Measurements from ENCODE around the gene CHST7.
A peak's percentile ranks its signal among the peaks of the same experiment; 100 is the strongest.

CHST7 gene

DNA sequence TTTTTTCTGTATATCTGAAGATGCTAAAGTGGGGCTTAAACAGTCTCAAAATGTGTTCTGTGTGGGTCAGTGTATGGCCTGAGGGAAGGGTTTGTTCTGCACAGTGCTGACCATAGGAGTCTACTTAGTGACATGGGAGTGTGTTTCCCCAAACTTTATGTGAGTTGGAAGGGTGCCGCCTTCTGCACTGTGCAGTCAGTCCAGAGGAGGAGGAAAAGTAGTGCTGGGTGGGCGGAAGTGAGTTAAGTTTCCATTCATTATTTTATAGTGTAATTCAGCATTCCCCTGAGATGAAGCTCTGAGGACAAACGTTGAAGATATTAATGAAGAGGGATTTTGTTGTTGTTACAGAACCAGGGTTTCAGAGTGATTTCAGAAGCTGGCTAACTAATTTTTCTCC, 2.9 kb downstream of the CHST7 start:
- no peak overlapping the region for H3K9ac ChIP-seq (ENCODE audit: low read length)
- no peaks in the 10 kb centered on the region for H3K36me3 ChIP-seq (ENCODE audit: control insufficient read depth, insufficient read depth, low read length)
- peaks cover 7% of the 10 kb centered on the region for H3K27me3 ChIP-seq (ENCODE audit: control insufficient read depth, insufficient read depth, low read length)
- H3K27ac ChIP-seq (ENCODE audit: low read depth, low read length): no peak overlapping the region
- no peaks in the 10 kb centered on the region for H3K4me1 ChIP-seq (ENCODE audit: control insufficient read depth, insufficient read depth, low read length)
- no peak overlapping the region for H3K4me3 ChIP-seq (ENCODE audit: low read length)

GRCh38 chrX:46577221-46578005, 3.8 kb downstream of the CHST7 start:
- Histone ChIP-seq H3K36me3 (ENCODE audit: control insufficient read depth, insufficient read depth, low read length) (no peaks in the 10 kb centered on the region), H3K9ac (ENCODE audit: low read length) (no peak overlapping the region), H3K27ac (ENCODE audit: low read depth, low read length) (no peak overlapping the region), H3K4me1 (ENCODE audit: control insufficient read depth, insufficient read depth, low read length) (no peaks in the 10 kb centered on the region), H3K27me3 (ENCODE audit: control insufficient read depth, insufficient read depth, low read length) (peaks cover 4% of the 10 kb centered on the region), H3K4me3 (ENCODE audit: low read length) (no peak overlapping the region)

GRCh38 chrX:46579250-46579649, 5.7 kb downstream of the CHST7 start:
- no peaks in the 10 kb centered on the region for H3K4me1 ChIP-seq (ENCODE audit: control insufficient read depth, insufficient read depth, low read length)
- H3K9ac ChIP-seq (ENCODE audit: low read length): no peak overlapping the region
- H3K27ac ChIP-seq (ENCODE audit: low read depth, low read length): no peak overlapping the region

DNA sequence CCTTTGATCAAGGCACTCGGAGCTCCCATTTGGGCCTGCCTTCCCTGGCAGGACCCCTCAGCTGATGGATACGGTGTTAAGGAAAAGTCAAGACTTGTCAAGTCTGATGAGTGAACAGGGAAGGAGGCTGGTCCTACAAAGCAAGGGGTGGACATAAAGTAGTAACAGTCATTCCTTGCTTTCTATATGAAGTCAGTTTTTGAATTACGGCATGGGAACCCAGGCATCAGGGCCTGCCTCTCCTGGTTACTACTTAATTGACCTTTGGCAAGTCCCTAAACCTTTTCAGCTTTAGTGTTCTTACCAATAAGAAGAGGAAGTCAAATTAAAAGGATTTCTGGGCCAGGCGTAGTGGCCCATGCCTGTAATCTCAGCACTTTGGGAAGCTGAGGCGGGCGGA, 7.0 kb downstream of the CHST7 start:
- no peaks in the 10 kb centered on the region for H3K4me1 ChIP-seq (ENCODE audit: control insufficient read depth, insufficient read depth, low read length)
- H3K9ac ChIP-seq (ENCODE audit: low read length): no peak overlapping the region
- H3K36me3 ChIP-seq (ENCODE audit: control insufficient read depth, insufficient read depth, low read length): no peaks in the 10 kb centered on the region
- no peak overlapping the region for H3K27ac ChIP-seq (ENCODE audit: low read depth, low read length)
- H3K4me3 ChIP-seq (ENCODE audit: low read length): no peak overlapping the region
- H3K27me3 ChIP-seq (ENCODE audit: control insufficient read depth, insufficient read depth, low read length): peaks cover 4% of the 10 kb centered on the region

More at GRCh38 chrX:46579250-46579649, 5.7 kb downstream of the CHST7 start:
- peaks cover 4% of the 10 kb centered on the region for H3K27me3 ChIP-seq (ENCODE audit: control insufficient read depth, insufficient read depth, low read length)
- no peak overlapping the region for H3K4me3 ChIP-seq (ENCODE audit: low read length)
- H3K36me3 ChIP-seq (ENCODE audit: control insufficient read depth, insufficient read depth, low read length): no peaks in the 10 kb centered on the region

GRCh38 chrX:46582325-46582724, 8.8 kb downstream of the CHST7 start:
- Histone ChIP-seq H3K4me1 (ENCODE audit: control insufficient read depth, insufficient read depth, low read length) (no peaks in the 10 kb centered on the region), H3K9ac (ENCODE audit: low read length) (no peak overlapping the region), H3K4me3 (ENCODE audit: low read length) (no peak overlapping the region), H3K36me3 (ENCODE audit: control insufficient read depth, insufficient read depth, low read length) (no peaks in the 10 kb centered on the region), H3K27ac (ENCODE audit: low read depth, low read length) (no peak overlapping the region), H3K27me3 (ENCODE audit: control insufficient read depth, insufficient read depth, low read length) (no peaks in the 10 kb centered on the region)

DNA sequence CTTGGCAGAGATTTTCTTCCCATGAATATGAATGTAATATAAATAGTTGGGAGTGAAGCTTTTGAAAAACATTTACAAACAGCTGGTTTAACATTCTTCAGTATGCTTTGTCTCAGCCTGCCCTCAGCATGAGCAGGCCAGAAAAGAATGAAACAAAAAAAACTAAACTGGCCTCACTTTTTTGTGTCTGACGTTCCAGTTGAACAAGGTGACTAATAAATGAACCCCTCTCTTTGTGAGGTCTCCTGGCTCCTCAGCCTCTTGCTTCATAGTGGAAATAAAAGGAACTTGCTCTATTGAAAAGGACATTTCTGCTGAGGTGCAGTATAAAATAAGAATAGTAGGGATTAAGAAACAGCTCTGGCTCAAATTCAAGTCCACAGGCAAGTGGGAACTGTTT, 9.4 kb downstream of the CHST7 start:
- H3K36me3 ChIP-seq (ENCODE audit: control insufficient read depth, insufficient read depth, low read length): no peaks in the 10 kb centered on the region
- H3K9ac ChIP-seq (ENCODE audit: low read length): no peak overlapping the region
- no peak overlapping the region for H3K27ac ChIP-seq (ENCODE audit: low read depth, low read length)
- no peaks in the 10 kb centered on the region for H3K27me3 ChIP-seq (ENCODE audit: control insufficient read depth, insufficient read depth, low read length)
- H3K4me1 ChIP-seq (ENCODE audit: control insufficient read depth, insufficient read depth, low read length): no peaks in the 10 kb centered on the region
- no peak overlapping the region for H3K4me3 ChIP-seq (ENCODE audit: low read length)

GRCh38 chrX:46584736-46585135, 11.2 kb downstream of the CHST7 start:
- no peak overlapping the region for H3K9ac ChIP-seq (ENCODE audit: low read length)
- no peaks in the 10 kb centered on the region for H3K4me1 ChIP-seq (ENCODE audit: control insufficient read depth, insufficient read depth, low read length)
- H3K36me3 ChIP-seq (ENCODE audit: control insufficient read depth, insufficient read depth, low read length): no peaks in the 10 kb centered on the region
- no peaks in the 10 kb centered on the region for H3K27me3 ChIP-seq (ENCODE audit: control insufficient read depth, insufficient read depth, low read length)
- no peak overlapping the region for H3K4me3 ChIP-seq (ENCODE audit: low read length)
- no peak overlapping the region for H3K27ac ChIP-seq (ENCODE audit: low read depth, low read length)

DNA sequence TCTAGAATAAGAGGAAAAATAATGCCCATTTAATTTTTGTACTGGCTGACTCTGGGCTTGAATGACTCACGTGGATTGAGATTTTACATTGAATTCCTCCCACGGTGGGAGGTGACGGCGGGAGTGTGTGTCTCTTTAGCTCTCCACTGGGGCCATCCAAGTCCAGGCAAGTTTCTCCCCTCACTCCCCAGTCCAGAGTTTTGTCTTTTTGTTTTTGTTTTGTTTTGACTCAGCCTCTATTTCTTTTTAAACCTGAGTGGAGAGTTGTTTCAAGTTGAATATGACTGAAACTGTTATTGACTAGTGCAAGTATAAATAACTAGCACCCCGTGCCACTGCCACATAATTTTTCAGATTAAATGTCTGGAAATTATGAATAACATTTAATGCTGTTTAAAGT, 13.6 kb downstream of the CHST7 start:
- Histone ChIP-seq H3K9ac (ENCODE audit: low read length) (no peak overlapping the region), H3K27ac (ENCODE audit: low read depth, low read length) (peak overlapping the region; percentile 3), H3K4me3 (ENCODE audit: low read length) (no peak overlapping the region), H3K27me3 (ENCODE audit: control insufficient read depth, insufficient read depth, low read length) (no peaks in the 10 kb centered on the region), H3K4me1 (ENCODE audit: control insufficient read depth, insufficient read depth, low read length) (no peaks in the 10 kb centered on the region), H3K36me3 (ENCODE audit: control insufficient read depth, insufficient read depth, low read length) (no peaks in the 10 kb centered on the region)

- Histone ChIP-seq H3K36me3 (ENCODE audit: control insufficient read depth, insufficient read depth, low read length) (no peaks in the 10 kb centered on the region), H3K9ac (ENCODE audit: low read length) (no peak overlapping the region), H3K4me1 (ENCODE audit: control insufficient read depth, insufficient read depth, low read length) (no peaks in the 10 kb centered on the region), H3K27ac (ENCODE audit: low read depth, low read length) (no peak overlapping the region), H3K27me3 (ENCODE audit: control insufficient read depth, insufficient read depth, low read length) (no peaks in the 10 kb centered on the region), H3K4me3 (ENCODE audit: low read length) (no peak overlapping the region)
These were observed 14.2 kb downstream of the CHST7 start for GRCh38 chrX:46587753-46588171.

DNA sequence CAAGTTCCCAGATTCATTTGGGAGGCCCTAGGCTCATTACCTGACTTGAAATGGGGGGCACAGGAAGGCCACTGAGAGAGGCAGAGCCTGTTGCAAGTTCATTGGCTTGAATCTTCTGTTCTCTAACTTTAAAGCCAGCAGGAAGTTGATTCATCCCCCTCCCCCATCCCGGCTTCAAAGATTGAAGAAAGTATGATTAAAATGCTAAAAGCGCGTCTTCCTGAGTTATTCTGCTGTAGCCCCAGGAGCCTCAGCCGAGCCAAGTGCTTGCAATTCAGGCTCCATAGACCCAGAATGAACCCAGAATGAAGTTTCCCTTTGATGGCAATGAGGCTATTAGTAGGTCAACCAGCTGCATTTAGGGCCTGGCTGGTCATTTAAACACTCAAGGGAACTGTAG, 14.7 kb downstream of the CHST7 start:
- Histone ChIP-seq H3K4me1 (ENCODE audit: control insufficient read depth, insufficient read depth, low read length) (no peaks in the 10 kb centered on the region), H3K4me3 (ENCODE audit: low read length) (no peak overlapping the region), H3K27ac (ENCODE audit: low read depth, low read length) (no peak overlapping the region)

GRCh38 chrX:46589977-46590723, 16.6 kb downstream of the CHST7 start:
- no peaks in the 10 kb centered on the region for H3K4me1 ChIP-seq (ENCODE audit: control insufficient read depth, insufficient read depth, low read length)
- no peak overlapping the region for H3K27ac ChIP-seq (ENCODE audit: low read depth, low read length)

More for the DNA sequence above, 14.7 kb downstream of the CHST7 start:
- Histone ChIP-seq H3K36me3 (ENCODE audit: control insufficient read depth, insufficient read depth, low read length) (no peaks in the 10 kb centered on the region), H3K27me3 (ENCODE audit: control insufficient read depth, insufficient read depth, low read length) (no peaks in the 10 kb centered on the region), H3K9ac (ENCODE audit: low read length) (no peak overlapping the region)

GRCh38 chrX:46595084-46595483, 21.5 kb downstream of the CHST7 start:
- Histone ChIP-seq H3K4me1 (ENCODE audit: control insufficient read depth, insufficient read depth, low read length) (no peaks in the 10 kb centered on the region), H3K36me3 (ENCODE audit: control insufficient read depth, insufficient read depth, low read length) (no peaks in the 10 kb centered on the region), H3K4me3 (ENCODE audit: low read length) (no peak overlapping the region), H3K9ac (ENCODE audit: low read length) (no peak overlapping the region), H3K27ac (ENCODE audit: low read depth, low read length) (no peak overlapping the region), H3K27me3 (ENCODE audit: control insufficient read depth, insufficient read depth, low read length) (no peaks in the 10 kb centered on the region)

More at GRCh38 chrX:46589977-46590723, 16.6 kb downstream of the CHST7 start:
- H3K27me3 ChIP-seq (ENCODE audit: control insufficient read depth, insufficient read depth, low read length): no peaks in the 10 kb centered on the region
- H3K36me3 ChIP-seq (ENCODE audit: control insufficient read depth, insufficient read depth, low read length): no peaks in the 10 kb centered on the region
- no peak overlapping the region for H3K9ac ChIP-seq (ENCODE audit: low read length)
- H3K4me3 ChIP-seq (ENCODE audit: low read length): no peak overlapping the region

All from rectal smooth muscle tissue (tissue), 1 donor.